SK-N-SH treated with all-trans-retinoic acid at 6 μM for 48 hours (cell line): Measurements from ENCODE around the gene DAGLA.

Experiments used
- ATAC-seq: fragments of 200-7000 bp; cut with Tn5 transposase; 3 replicates; pipeline ENCODE4 v1.9.1; 2020; ENCODE audit warnings: mild to moderate bottlenecking, moderate library complexity
- ARNTL ChIP-seq: fragments of 450-650 bp; formaldehyde crosslinking; IDR thresholded peaks from 2 replicates; pipeline ENCODE4 v1.5.0; 2020; ENCODE audit warnings: low read depth, mild to moderate bottlenecking, moderate library complexity, borderline replicate concordance
- BACH2 ChIP-seq: fragments of 250-450 bp; sonication (Bioruptor Pico); IDR thresholded peaks from 2 replicates; pipeline ENCODE4 v1.9.0; 2021; ENCODE audit warnings: mild to moderate bottlenecking, borderline replicate concordance
- CSDC2 ChIP-seq: fragments of 250-450 bp; sonication (Bioruptor Pico); IDR thresholded peaks from 2 replicates; pipeline ENCODE4 v1.5.0; 2020; ENCODE audit warnings: mild to moderate bottlenecking, moderate library complexity
- CSRNP3 ChIP-seq: fragments of 250-450 bp; sonication (Bioruptor Pico); IDR thresholded peaks from 2 replicates; pipeline ENCODE4 v1.5.1; 2021; ENCODE audit warnings: mild to moderate bottlenecking, moderate library complexity
- ESRRG ChIP-seq: fragments of 250-450 bp; sonication (Bioruptor Pico); IDR thresholded peaks from 2 replicates; pipeline ENCODE4 v1.6.1; 2021; ENCODE audit warnings: mild to moderate bottlenecking
- GLIS3 ChIP-seq: fragments of 250-450 bp; sonication (Bioruptor Pico); IDR thresholded peaks from 2 replicates; pipeline ENCODE4 v1.5.0; 2020; ENCODE audit warnings: mild to moderate bottlenecking, moderate library complexity
- OSR1 ChIP-seq: fragments of 250-450 bp; sonication (Bioruptor Pico); IDR thresholded peaks from 2 replicates; pipeline ENCODE4 v1.8.0; 2022; ENCODE audit warnings: moderate library complexity, mild to moderate bottlenecking, inconsistent platforms
- POU6F1 ChIP-seq: fragments of 250-450 bp; sonication (Bioruptor Pico); IDR thresholded peaks from 2 replicates; pipeline ENCODE4 v1.8.0; 2021; ENCODE audit warnings: low read depth, mild to moderate bottlenecking, moderate library complexity, borderline replicate concordance
- RARB ChIP-seq: fragments of 250-450 bp; sonication (Bioruptor Pico); IDR thresholded peaks from 2 replicates; pipeline ENCODE4 v1.8.0; 2021; ENCODE audit warnings: mild to moderate bottlenecking, moderate library complexity
- SNAI2 ChIP-seq: fragments of 250-450 bp; sonication (Bioruptor Pico); IDR thresholded peaks from 2 replicates; pipeline ENCODE4 v1.5.0; 2020; ENCODE audit warnings: mild to moderate bottlenecking, moderate library complexity
- TCF4 ChIP-seq: fragments of 250-450 bp; sonication (Bioruptor Pico); IDR thresholded peaks from 2 replicates; pipeline ENCODE4 v1.8.0; 2021; ENCODE audit warnings: mild to moderate bottlenecking, moderate library complexity, borderline replicate concordance
- TOX ChIP-seq: fragments of 250-450 bp; sonication (Bioruptor Pico); IDR thresholded peaks from 2 replicates; pipeline ENCODE4 v1.8.0; 2021; ENCODE audit warnings: mild to moderate bottlenecking, moderate library complexity, borderline replicate concordance
- ZC3H10 ChIP-seq: fragments of 250-450 bp; sonication (Bioruptor Pico); IDR thresholded peaks from 2 replicates; pipeline ENCODE4 v1.5.1; 2021; ENCODE audit warnings: mild to moderate bottlenecking, moderate library complexity
- ZFP3 ChIP-seq: fragments of 250-450 bp; sonication (Bioruptor Pico); IDR thresholded peaks from 2 replicates; pipeline ENCODE4 v1.5.0; 2020; ENCODE audit warnings: mild to moderate bottlenecking, moderate library complexity
- ZFP30 ChIP-seq: fragments of 450-650 bp; formaldehyde crosslinking; IDR thresholded peaks from 2 replicates; pipeline ENCODE4 v1.5.0; 2022; ENCODE audit warnings: mild to moderate bottlenecking, moderate library complexity
- ZNF565 ChIP-seq: fragments of 450-650 bp; formaldehyde crosslinking; conservative IDR thresholded peaks from 2 replicates; pipeline ENCODE4 v1.5.0; 2020; ENCODE audit warnings: low read depth, mild to moderate bottlenecking, moderate library complexity
- ZNF70 ChIP-seq: fragments of 450-650 bp; formaldehyde crosslinking; IDR thresholded peaks from 2 replicates; pipeline ENCODE4 v1.5.0; 2020; ENCODE audit warnings: mild to moderate bottlenecking, moderate library complexity
- ZNF8 ChIP-seq: fragments of 450-650 bp; formaldehyde crosslinking; IDR thresholded peaks from 2 replicates; pipeline ENCODE4 v1.5.0; 2020; ENCODE audit warnings: mild to moderate bottlenecking, moderate library complexity
- TF ChIP-seq, protein P1 (sequence below): fragments of 250-450 bp; sonication (Bioruptor Pico); IDR thresholded peaks from 2 replicates; pipeline ENCODE4 v1.8.0; 2020; ENCODE audit warnings: mild to moderate bottlenecking, moderate library complexity, borderline replicate concordance
- TF ChIP-seq, protein P2 (sequence below): fragments of 250-450 bp; sonication (Bioruptor Pico); IDR thresholded peaks from 2 replicates; pipeline ENCODE4 v1.5.1; 2020; ENCODE audit warnings: low read depth, mild to moderate bottlenecking, moderate library complexity
- TF ChIP-seq, protein P3 (sequence below): fragments of 250-450 bp; sonication (Bioruptor Pico); IDR thresholded peaks from 2 replicates; pipeline ENCODE4 v1.5.0; 2020; ENCODE audit warnings: mild to moderate bottlenecking, moderate library complexity

The DAGLA gene

GRCh38 chr11:61757213-61757862 lies 77.1 kb downstream of the DAGLA start:
- no peak for ATAC-seq

GRCh38 chr11:61760946-61761345 lies 80.8 kb downstream of the DAGLA start:
- no peak for ATAC-seq
- TF ChIP-seq ZNF565 (CRISPR knock-in tag) (no peak), SNAI2 (CRISPR knock-in tag) (no peak), TOX (CRISPR knock-in tag) (no peak), ZFP30 (CRISPR knock-in tag) (no peak), ARNTL (no peak), CSDC2 (CRISPR knock-in tag) (no peak), BACH2 (no peak), ESRRG (no peak), ZC3H10 (CRISPR knock-in tag) (no peak)
- TF ChIP-seq, protein P1, sequence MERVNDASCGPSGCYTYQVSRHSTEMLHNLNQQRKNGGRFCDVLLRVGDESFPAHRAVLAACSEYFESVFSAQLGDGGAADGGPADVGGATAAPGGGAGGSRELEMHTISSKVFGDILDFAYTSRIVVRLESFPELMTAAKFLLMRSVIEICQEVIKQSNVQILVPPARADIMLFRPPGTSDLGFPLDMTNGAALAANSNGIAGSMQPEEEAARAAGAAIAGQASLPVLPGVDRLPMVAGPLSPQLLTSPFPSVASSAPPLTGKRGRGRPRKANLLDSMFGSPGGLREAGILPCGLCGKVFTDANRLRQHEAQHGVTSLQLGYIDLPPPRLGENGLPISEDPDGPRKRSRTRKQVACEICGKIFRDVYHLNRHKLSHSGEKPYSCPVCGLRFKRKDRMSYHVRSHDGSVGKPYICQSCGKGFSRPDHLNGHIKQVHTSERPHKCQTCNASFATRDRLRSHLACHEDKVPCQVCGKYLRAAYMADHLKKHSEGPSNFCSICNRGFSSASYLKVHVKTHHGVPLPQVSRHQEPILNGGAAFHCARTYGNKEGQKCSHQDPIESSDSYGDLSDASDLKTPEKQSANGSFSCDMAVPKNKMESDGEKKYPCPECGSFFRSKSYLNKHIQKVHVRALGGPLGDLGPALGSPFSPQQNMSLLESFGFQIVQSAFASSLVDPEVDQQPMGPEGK (CRISPR knock-in tag): no peak
- TF ChIP-seq, protein P2, sequence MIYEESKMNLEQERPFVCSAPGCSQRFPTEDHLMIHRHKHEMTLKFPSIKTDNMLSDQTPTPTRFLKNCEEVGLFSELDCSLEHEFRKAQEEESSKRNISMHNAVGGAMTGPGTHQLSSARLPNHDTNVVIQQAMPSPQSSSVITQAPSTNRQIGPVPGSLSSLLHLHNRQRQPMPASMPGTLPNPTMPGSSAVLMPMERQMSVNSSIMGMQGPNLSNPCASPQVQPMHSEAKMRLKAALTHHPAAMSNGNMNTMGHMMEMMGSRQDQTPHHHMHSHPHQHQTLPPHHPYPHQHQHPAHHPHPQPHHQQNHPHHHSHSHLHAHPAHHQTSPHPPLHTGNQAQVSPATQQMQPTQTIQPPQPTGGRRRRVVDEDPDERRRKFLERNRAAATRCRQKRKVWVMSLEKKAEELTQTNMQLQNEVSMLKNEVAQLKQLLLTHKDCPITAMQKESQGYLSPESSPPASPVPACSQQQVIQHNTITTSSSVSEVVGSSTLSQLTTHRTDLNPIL (CRISPR knock-in tag): no peak

More at GRCh38 chr11:61757213-61757862, 77.1 kb downstream of the DAGLA start:
- TF ChIP-seq ESRRG (no peak), OSR1 (CRISPR knock-in tag) (no peak), ZFP3 (no peak), GLIS3 (CRISPR knock-in tag) (no peak), TOX (CRISPR knock-in tag) (no peak), POU6F1 (CRISPR knock-in tag) (no peak), RARB (CRISPR knock-in tag) (no peak), CSRNP3 (CRISPR knock-in tag) (no peak), ARNTL (no peak), ZFP30 (CRISPR knock-in tag) (no peak), ZNF8 (CRISPR knock-in tag) (no peak), CSDC2 (CRISPR knock-in tag) (no peak), TCF4 (CRISPR knock-in tag) (no peak), ZC3H10 (CRISPR knock-in tag) (no peak), ZNF70 (no peak), SNAI2 (CRISPR knock-in tag) (no peak), ZNF565 (CRISPR knock-in tag) (no peak)
- TF ChIP-seq, protein P3, sequence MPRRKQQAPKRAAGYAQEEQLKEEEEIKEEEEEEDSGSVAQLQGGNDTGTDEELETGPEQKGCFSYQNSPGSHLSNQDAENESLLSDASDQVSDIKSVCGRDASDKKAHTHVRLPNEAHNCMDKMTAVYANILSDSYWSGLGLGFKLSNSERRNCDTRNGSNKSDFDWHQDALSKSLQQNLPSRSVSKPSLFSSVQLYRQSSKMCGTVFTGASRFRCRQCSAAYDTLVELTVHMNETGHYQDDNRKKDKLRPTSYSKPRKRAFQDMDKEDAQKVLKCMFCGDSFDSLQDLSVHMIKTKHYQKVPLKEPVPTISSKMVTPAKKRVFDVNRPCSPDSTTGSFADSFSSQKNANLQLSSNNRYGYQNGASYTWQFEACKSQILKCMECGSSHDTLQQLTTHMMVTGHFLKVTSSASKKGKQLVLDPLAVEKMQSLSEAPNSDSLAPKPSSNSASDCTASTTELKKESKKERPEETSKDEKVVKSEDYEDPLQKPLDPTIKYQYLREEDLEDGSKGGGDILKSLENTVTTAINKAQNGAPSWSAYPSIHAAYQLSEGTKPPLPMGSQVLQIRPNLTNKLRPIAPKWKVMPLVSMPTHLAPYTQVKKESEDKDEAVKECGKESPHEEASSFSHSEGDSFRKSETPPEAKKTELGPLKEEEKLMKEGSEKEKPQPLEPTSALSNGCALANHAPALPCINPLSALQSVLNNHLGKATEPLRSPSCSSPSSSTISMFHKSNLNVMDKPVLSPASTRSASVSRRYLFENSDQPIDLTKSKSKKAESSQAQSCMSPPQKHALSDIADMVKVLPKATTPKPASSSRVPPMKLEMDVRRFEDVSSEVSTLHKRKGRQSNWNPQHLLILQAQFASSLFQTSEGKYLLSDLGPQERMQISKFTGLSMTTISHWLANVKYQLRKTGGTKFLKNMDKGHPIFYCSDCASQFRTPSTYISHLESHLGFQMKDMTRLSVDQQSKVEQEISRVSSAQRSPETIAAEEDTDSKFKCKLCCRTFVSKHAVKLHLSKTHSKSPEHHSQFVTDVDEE (CRISPR knock-in tag): no peak
- TF ChIP-seq, protein P1 (CRISPR knock-in tag): no peak
- TF ChIP-seq, protein P2 (CRISPR knock-in tag): no peak
